Prostate gland (tissue), 2 donors: Measurements from ENCODE around the gene TARP.

Source experiments
- DNase-seq: peaks from one replicate; pipeline ENCODE4 v3.0.0-alpha.2; 2019; ENCODE audit warnings: low spot score
- H3K27ac ChIP-seq, 2 donors: fragments of 200-600 bp; sonication (generic); 2 replicates each; pipeline ENCODE4 v1.5.1; 2017 to 2019
- H3K27me3 ChIP-seq: fragments of 200-600 bp; sonication (generic); replicated peaks from 2 replicates; pipeline ENCODE4 v1.5.1; 2019; ENCODE audit not compliant: insufficient read depth
- H3K36me3 ChIP-seq, 2 donors: fragments of 200-600 bp; sonication (generic); 1 replicate in 1 of 2; 2 replicates in 1 of 2; pipeline versions ENCODE4 v1.5.1 to v1.8.1; 2017 to 2019
- H3K4me1 ChIP-seq: fragments of 200-600 bp; sonication (generic); replicated peaks from 2 replicates; pipeline ENCODE4 v1.5.1; 2019
- H3K4me3 ChIP-seq, 2 donors: fragments of 200-600 bp; sonication (generic); 2 replicates each; pipeline ENCODE4 v1.5.1; 2017 to 2019
- H3K9me3 ChIP-seq: fragments of 200-600 bp; sonication (generic); 2 replicates; pipeline ENCODE4 v1.5.1; 2017
- POLR2A ChIP-seq: fragments of 450-650 bp; IDR thresholded peaks from one replicate; pipeline ENCODE4 v1.6.1; 2016; ENCODE audit warnings: antibody characterized with exemption, mild to moderate bottlenecking
- POLR2AphosphoS5 ChIP-seq: sonication (generic); formaldehyde crosslinking; IDR thresholded peaks from one replicate; pipeline ENCODE4 v1.6.1; 2017; ENCODE audit warnings: antibody characterized with exemption
- WGBS: methylation state at CpG from one replicate; pipeline ENCODE4 v1.1.5; 2018; 5-methylcytosine and 5-hydroxymethylcytosine counted together
- intact Hi-C: fragments of 100-400 bp; cut with DNase I; formaldehyde crosslinking; loops from one replicate; pipeline ENCODE4 v1.14.2; 2022
- TF ChIP-seq, protein P1 (sequence below), 4 experiments: fragments of 200-600 bp in 2 of 4; fragments of 450-650 bp in 2 of 4; sonication (generic) in 2 of 4; IDR thresholded peaks; 1 replicate in 3 of 4; 2 replicates in 1 of 4; pipeline ENCODE4 v1.5.1; 2016 to 2019; ENCODE audit warnings: antibody characterized with exemption in 4 of 4, mild to moderate bottlenecking in 2 of 4, moderate library complexity in 2 of 4

The TARP gene

DNA sequence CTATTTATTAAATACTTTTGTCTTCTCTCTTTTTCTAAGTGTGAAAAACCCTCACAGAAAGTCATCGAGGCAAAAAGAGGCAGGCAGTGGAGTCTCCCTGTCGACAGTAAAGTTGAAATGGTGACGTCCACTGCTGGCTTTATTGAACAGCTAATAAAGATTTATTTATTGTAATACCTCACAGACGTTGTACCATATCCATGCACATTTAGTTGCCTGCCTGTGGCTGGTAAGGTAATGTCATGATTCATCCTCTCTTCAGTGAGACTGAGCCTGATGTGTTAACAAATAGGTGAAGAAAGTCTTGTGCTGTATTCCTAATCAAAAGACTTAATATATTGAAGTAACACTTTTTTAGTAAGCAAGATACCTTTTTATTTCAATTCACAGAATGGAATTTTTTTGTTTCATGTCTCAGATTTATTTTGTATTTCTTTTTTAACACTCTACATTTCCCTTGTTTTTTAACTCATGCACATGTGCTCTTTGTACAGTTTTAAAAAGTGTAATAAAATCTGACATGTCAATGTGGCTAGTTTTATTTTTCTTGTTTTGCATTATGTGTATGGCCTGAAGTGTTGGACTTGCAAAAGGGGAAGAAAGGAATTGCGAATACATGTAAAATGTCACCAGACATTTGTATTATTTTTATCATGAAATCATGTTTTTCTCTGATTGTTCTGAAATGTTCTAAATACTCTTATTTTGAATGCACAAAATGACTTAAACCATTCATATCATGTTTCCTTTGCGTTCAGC lies 43.4 kb downstream of the TARP start:
- TF ChIP-seq, protein P1, sequence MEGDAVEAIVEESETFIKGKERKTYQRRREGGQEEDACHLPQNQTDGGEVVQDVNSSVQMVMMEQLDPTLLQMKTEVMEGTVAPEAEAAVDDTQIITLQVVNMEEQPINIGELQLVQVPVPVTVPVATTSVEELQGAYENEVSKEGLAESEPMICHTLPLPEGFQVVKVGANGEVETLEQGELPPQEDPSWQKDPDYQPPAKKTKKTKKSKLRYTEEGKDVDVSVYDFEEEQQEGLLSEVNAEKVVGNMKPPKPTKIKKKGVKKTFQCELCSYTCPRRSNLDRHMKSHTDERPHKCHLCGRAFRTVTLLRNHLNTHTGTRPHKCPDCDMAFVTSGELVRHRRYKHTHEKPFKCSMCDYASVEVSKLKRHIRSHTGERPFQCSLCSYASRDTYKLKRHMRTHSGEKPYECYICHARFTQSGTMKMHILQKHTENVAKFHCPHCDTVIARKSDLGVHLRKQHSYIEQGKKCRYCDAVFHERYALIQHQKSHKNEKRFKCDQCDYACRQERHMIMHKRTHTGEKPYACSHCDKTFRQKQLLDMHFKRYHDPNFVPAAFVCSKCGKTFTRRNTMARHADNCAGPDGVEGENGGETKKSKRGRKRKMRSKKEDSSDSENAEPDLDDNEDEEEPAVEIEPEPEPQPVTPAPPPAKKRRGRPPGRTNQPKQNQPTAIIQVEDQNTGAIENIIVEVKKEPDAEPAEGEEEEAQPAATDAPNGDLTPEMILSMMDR (IDR thresholded peaks at IDR 0.05), result no peak
- TF ChIP-seq POLR2AphosphoS5 (no peak), POLR2A (no peak)
- DNase-seq, result no peak
- H3K36me3 ChIP-seq, result no peaks in the 10 kb centered on the region
- H3K27ac ChIP-seq, result peak overlapping the region; percentile 34 to 83
- H3K9me3 ChIP-seq, result no peaks in the 10 kb centered on the region
- H3K4me3 ChIP-seq, result no peak overlapping the region
- 68% methylated on average over 6 of the region's 6 CpGs for WGBS
- intact Hi-C loops, result no loop called here
- no peaks in the 10 kb centered on the region for H3K27me3 ChIP-seq
- no peaks in the 10 kb centered on the region for H3K4me1 ChIP-seq

DNA sequence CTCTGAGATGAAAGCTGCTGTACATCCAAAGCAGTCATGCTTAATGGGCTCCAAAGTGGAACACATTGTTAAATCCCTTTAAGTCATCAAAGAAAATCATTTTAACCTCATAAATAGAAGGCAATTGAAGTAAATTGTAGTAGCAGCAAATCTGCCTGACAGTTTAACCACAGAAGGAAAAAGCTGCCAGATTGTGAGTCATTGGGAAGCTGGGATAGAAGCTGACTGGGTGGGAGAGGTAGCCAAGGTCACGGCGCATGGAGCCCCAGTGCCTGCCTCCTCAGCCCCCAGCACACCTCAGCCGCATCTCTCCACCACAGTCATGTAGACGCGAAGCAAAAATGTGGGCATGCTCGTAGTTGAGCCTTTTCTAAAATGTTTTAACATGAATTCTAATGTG lies 44.0 kb downstream of the TARP start:
- TF ChIP-seq POLR2AphosphoS5, result no peak
- TF ChIP-seq POLR2A, result no peak
- intact Hi-C loops, result no loop called here
- no peaks in the 10 kb centered on the region for H3K9me3 ChIP-seq
- no peaks in the 10 kb centered on the region for H3K36me3 ChIP-seq
- no peaks in the 10 kb centered on the region for H3K27me3 ChIP-seq
- H3K27ac ChIP-seq, result peak overlapping the region; percentile 34 to 83
- DNase-seq, result no peak
- 78% methylated on average over 6 of the region's 6 CpGs for WGBS
- H3K4me3 ChIP-seq, result no peak overlapping the region
- no peaks in the 10 kb centered on the region for H3K4me1 ChIP-seq

DNA sequence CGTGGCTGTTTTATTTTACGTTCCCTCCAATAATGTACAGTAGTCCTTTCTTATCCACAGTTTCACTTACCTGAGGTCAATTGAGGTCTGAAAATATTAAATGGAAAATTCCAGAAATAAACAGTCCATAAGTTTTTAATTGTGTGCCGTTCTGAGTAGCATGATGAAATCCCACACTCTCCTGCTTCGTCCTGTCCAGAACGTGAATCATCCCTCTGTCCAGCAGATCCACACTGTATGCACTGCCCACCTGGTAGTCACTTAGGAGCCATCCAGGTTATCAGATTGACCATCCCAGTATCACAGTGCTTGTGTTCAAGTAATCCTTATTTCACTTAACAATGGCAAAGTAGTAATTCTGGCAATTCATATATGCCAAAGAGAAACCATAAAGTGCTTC lies 49.0 kb downstream of the TARP start:
- Histone ChIP-seq H3K4me3 (no peak overlapping the region), H3K4me1 (peaks cover 14% of the 10 kb centered on the region), H3K27ac (peak overlapping the region; percentile 58 to 79), H3K9me3 (no peaks in the 10 kb centered on the region), H3K36me3 (no peaks in the 10 kb centered on the region), H3K27me3 (no peaks in the 10 kb centered on the region)
- WGBS, result 66% methylated on average over 5 of the region's 5 CpGs
- no peak for DNase-seq
- no peak for TF ChIP-seq POLR2AphosphoS5
- TF ChIP-seq, protein P1 (IDR thresholded peaks at IDR 0.05), result no peak
- TF ChIP-seq POLR2A, result no peak
- intact Hi-C loops, result no loop called here

DNA sequence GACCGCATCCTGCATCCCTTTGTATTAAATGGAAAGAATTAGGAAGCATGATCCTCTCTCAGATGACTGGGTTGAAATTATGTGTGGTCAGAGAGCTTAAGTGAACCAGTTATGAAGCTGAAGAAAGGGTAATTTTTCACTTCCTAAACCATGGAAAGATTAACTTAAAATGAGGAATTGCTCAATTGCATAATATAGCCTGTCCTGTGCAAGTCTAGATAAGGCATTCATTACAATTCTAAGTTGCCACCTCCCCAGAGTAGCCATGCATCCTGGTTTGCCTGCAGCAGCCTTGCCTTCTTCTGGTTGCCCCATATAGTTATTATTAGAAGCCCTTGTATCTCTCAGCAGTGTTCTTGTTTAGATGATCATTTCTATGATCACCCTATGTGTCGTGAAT lies 50.1 kb downstream of the TARP start:
- Histone ChIP-seq H3K4me1 (peaks cover 14% of the 10 kb centered on the region), H3K36me3 (no peaks in the 10 kb centered on the region), H3K27me3 (no peaks in the 10 kb centered on the region), H3K9me3 (no peaks in the 10 kb centered on the region), H3K4me3 (no peak overlapping the region), H3K27ac (peak overlapping the region; percentile 67 to 79)
- DNase-seq, result no peak
- intact Hi-C loops, result loop anchor here (2.0 kb wide), 1 partner anchor 323 kb away; no protein-coding TSS in a partner anchor
- TF ChIP-seq, protein P1 (IDR thresholded peaks at IDR 0.05), result no peak
- WGBS, result 82% methylated on average over 2 of the region's 2 CpGs

DNA sequence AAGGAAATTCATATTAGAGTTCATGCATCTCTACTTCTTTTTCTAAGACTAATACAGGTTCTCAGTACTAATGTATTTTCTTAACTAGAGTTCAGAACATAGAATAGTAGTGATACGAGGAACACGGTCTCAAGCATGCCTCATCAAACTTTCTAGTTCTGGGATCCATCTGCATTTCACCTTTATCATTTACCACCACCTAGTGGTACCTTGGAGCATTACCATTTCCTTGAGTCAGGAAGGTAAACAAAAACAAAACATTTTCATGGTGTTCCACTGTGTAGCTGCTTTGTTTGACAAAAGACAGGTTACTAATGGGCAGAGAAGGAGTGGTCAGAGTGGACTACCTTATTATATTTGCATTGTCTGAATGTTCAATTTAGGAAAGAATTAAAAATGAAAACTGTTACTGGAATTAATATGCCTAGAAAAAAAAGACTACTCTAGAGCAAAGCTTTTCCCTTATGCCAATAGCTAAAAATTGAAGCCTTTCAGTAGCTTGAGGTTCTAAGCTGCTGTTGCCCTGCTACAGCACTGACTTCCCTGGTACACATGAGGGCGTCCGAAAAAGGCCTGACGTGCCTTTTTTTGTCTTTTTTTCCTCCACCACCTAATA lies 50.8 kb downstream of the TARP start:
- H3K27ac ChIP-seq, result peak overlapping the region; percentile 67 to 79
- TF ChIP-seq, protein P1 (IDR thresholded peaks at IDR 0.05), result peak; percentile 38 to 96 (median 94)
- peak; percentile 73 for TF ChIP-seq POLR2AphosphoS5
- TF ChIP-seq POLR2A, result no peak
- H3K36me3 ChIP-seq, result no peaks in the 10 kb centered on the region
- H3K4me1 ChIP-seq, result peaks cover 16% of the 10 kb centered on the region
- 55% methylated on average over 5 of the region's 5 CpGs for WGBS
- no peaks in the 10 kb centered on the region for H3K9me3 ChIP-seq
- intact Hi-C loops, result loop anchor here (1.0 to 2.0 kb wide), 2 partner anchors 114 to 322 kb away; no protein-coding TSS in a partner anchor
- H3K27me3 ChIP-seq, result no peaks in the 10 kb centered on the region
- peak; percentile 66 for DNase-seq
- H3K4me3 ChIP-seq, result no peak overlapping the region
